Neural cell (in vitro differentiated cells): ENCODE results near the gene FAM168A. TPM values are rescaled to one million over a fixed set of nuclear protein-coding genes. Genes with fewer than 3 reads are reported as not detected.

Experiments used
- H2AFZ ChIP-seq: fragments of 200-600, 300-800 bp; sonication (generic), shearing (Covaris generic); 2 replicates; pipeline ENCODE4 v1.6.0; 2014; ENCODE audit warnings: low read depth, mild to moderate bottlenecking, antibody characterized with exemption, low read length, moderate library complexity
- H3F3A ChIP-seq: fragments of 200-600 bp; shearing (Covaris generic); 2 replicates; pipeline ENCODE4 v1.6.1; 2016; ENCODE audit warnings: mild to moderate bottlenecking, moderate library complexity, mixed read lengths, antibody characterized with exemption, low read length; ENCODE audit not compliant: insufficient read depth, poor library complexity, severe bottlenecking
- H3K27ac ChIP-seq: fragments of 200-600, 300-800 bp; sonication (generic), shearing (Covaris generic); 2 replicates; pipeline ENCODE4 v1.5.1; 2014; ENCODE audit warnings: mild to moderate bottlenecking, low read length, moderate library complexity
- H3K27me3 ChIP-seq: fragments of 300-800, 200-600 bp; sonication (generic), shearing (Covaris generic); 2 replicates; pipeline ENCODE4 v1.6.0; 2014; ENCODE audit warnings: mild to moderate bottlenecking, low read depth, low read length, moderate library complexity; ENCODE audit not compliant: insufficient read depth
- H3K36me3 ChIP-seq: fragments of 300-800, 200-600 bp; sonication (generic), shearing (Covaris generic); 2 replicates; pipeline ENCODE4 v1.5.1; 2014; ENCODE audit warnings: mild to moderate bottlenecking, antibody characterized with exemption, low read length, moderate library complexity; ENCODE audit not compliant: insufficient read depth
- H3K4me2 ChIP-seq: fragments of 300-800, 200-600 bp; sonication (generic), shearing (Covaris generic); 2 replicates; pipeline ENCODE4 v1.6.0; 2014; ENCODE audit warnings: mild to moderate bottlenecking, low read length
- H3K4me3 ChIP-seq: fragments of 300-800, 200-600 bp; sonication (generic), shearing (Covaris generic); 2 replicates; pipeline ENCODE4 v1.5.1; 2014; ENCODE audit warnings: mild to moderate bottlenecking, low read length, moderate library complexity
- H3K79me2 ChIP-seq: fragments of 200-600 bp; shearing (Covaris generic); replicated peaks from 2 replicates; pipeline ENCODE4 v1.6.0; 2014; ENCODE audit warnings: mild to moderate bottlenecking, low read length, moderate library complexity; ENCODE audit not compliant: insufficient read depth
- H3K9ac ChIP-seq: fragments of 300-800, 200-600 bp; sonication (generic), shearing (Covaris generic); 2 replicates; pipeline ENCODE4 v1.6.1; 2016; ENCODE audit warnings: mild to moderate bottlenecking, low read length, mixed read lengths
- H3K9me2 ChIP-seq: fragments of 200-600 bp; shearing (Covaris generic); 2 replicates; pipeline ENCODE4 v1.6.1; 2016; ENCODE audit warnings: mild to moderate bottlenecking, low read length, mixed read lengths; ENCODE audit not compliant: insufficient read depth
- H3K9me3 ChIP-seq: fragments of 200-600, 300-800 bp; sonication (generic), shearing (Covaris generic); 2 replicates; pipeline ENCODE4 v1.6.1; 2016; ENCODE audit warnings: mild to moderate bottlenecking, mixed run types, low read length, moderate library complexity, mixed read lengths
- H4K20me1 ChIP-seq: fragments of 200-600 bp; shearing (Covaris generic); 2 replicates; pipeline ENCODE4 v1.6.1; 2016; ENCODE audit warnings: mild to moderate bottlenecking, mixed run types; ENCODE audit not compliant: insufficient read depth
- EP300 ChIP-seq: fragments of 450-650 bp; conservative IDR thresholded peaks from 2 replicates; pipeline ENCODE4 v1.6.1; 2014; ENCODE audit warnings: antibody characterized with exemption, mild to moderate bottlenecking, moderate library complexity; ENCODE audit not compliant: poor library complexity, severe bottlenecking
- EZH2 ChIP-seq: fragments of 200-600, 300-800 bp; shearing (Covaris generic), sonication (generic); IDR thresholded peaks from 2 replicates; pipeline ENCODE4 v1.6.1; 2014; ENCODE audit warnings: antibody characterized with exemption, low read length, borderline replicate concordance, mild to moderate bottlenecking; ENCODE audit not compliant: insufficient read depth, poor library complexity, severe bottlenecking
- MXI1 ChIP-seq: fragments of 450-650 bp; conservative IDR thresholded peaks from 2 replicates; pipeline ENCODE4 v1.6.1; 2014; ENCODE audit warnings: antibody characterized with exemption, mild to moderate bottlenecking; ENCODE audit not compliant: poor library complexity, severe bottlenecking
- POLR2AphosphoS5 ChIP-seq: IDR thresholded peaks from 2 replicates; pipeline ENCODE4 v1.6.1; 2012
- RAD21 ChIP-seq: fragments of 450-650 bp; conservative IDR thresholded peaks from 2 replicates; pipeline ENCODE4 v1.6.1; 2014; ENCODE audit warnings: antibody characterized with exemption, mild to moderate bottlenecking, moderate library complexity
- SMC3 ChIP-seq: fragments of 450-650 bp; conservative IDR thresholded peaks from 2 replicates; pipeline ENCODE4 v1.6.1; 2014; ENCODE audit warnings: antibody characterized with exemption, mild to moderate bottlenecking, moderate library complexity; ENCODE audit not compliant: poor library complexity
- TAF1 ChIP-seq: IDR thresholded peaks from 2 replicates; pipeline ENCODE4 v1.6.1; 2012; ENCODE audit warnings: low read depth
- polyA plus RNA-seq: library from polyadenylated mRNA; depleted of rRNA; stranded (reverse); fragments of >200 nt; gene quantifications from 2 replicates; pipeline ENCODE4 v1.2.3, GENCODE V29; 2014
- TF ChIP-seq, protein P1 (sequence below): IDR thresholded peaks from 2 replicates; pipeline ENCODE4 v1.6.1; 2012; ENCODE audit warnings: borderline replicate concordance
- TF ChIP-seq, protein P2 (sequence below): fragments of 450-650 bp; IDR thresholded peaks from 2 replicates; pipeline ENCODE4 v1.5.1; 2014; ENCODE audit warnings: antibody characterized with exemption, mild to moderate bottlenecking, moderate library complexity; ENCODE audit not compliant: poor library complexity, severe bottlenecking

Gene FAM168A
- polyA plus RNA-seq, 1 donor from 2014 or later: 67.3 TPM

DNA sequence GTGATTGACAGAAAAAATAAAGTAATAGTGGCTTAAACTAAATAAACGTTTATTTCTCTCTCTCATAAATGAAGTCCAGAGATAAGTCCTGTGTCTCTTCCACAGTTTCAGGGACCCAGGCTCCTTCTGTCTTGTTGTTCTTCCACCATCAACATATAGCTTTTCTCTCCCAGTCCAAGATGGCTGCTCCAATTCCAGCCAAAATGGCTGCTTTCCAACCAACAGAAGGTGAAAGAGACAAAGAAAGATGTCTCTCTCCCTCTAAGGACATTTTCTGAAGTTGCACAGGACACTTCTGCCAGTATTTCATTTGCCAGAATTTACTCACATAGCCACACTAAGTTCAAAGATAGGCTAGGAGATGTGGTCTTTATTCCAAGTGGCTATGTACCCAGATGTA is 39.1 kb upstream of the FAM168A start:
- H3K4me3 ChIP-seq: no peak overlapping the region
- H3F3A ChIP-seq: no peaks in the 10 kb centered on the region
- no peaks in the 10 kb centered on the region for H3K27me3 ChIP-seq
- no peaks in the 10 kb centered on the region for H3K9me3 ChIP-seq
- H3K9me2 ChIP-seq: no peaks in the 10 kb centered on the region
- H3K36me3 ChIP-seq: no peaks in the 10 kb centered on the region
- no peaks in the 10 kb centered on the region for H3K79me2 ChIP-seq
- TF ChIP-seq MXI1 (no peak), TAF1 (no peak), EZH2 (no peak), RAD21 (no peak), POLR2AphosphoS5 (no peak), SMC3 (no peak), EP300 (no peak)
- TF ChIP-seq, protein P1, sequence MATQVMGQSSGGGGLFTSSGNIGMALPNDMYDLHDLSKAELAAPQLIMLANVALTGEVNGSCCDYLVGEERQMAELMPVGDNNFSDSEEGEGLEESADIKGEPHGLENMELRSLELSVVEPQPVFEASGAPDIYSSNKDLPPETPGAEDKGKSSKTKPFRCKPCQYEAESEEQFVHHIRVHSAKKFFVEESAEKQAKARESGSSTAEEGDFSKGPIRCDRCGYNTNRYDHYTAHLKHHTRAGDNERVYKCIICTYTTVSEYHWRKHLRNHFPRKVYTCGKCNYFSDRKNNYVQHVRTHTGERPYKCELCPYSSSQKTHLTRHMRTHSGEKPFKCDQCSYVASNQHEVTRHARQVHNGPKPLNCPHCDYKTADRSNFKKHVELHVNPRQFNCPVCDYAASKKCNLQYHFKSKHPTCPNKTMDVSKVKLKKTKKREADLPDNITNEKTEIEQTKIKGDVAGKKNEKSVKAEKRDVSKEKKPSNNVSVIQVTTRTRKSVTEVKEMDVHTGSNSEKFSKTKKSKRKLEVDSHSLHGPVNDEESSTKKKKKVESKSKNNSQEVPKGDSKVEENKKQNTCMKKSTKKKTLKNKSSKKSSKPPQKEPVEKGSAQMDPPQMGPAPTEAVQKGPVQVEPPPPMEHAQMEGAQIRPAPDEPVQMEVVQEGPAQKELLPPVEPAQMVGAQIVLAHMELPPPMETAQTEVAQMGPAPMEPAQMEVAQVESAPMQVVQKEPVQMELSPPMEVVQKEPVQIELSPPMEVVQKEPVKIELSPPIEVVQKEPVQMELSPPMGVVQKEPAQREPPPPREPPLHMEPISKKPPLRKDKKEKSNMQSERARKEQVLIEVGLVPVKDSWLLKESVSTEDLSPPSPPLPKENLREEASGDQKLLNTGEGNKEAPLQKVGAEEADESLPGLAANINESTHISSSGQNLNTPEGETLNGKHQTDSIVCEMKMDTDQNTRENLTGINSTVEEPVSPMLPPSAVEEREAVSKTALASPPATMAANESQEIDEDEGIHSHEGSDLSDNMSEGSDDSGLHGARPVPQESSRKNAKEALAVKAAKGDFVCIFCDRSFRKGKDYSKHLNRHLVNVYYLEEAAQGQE: no peak
- TF ChIP-seq, protein P2, sequence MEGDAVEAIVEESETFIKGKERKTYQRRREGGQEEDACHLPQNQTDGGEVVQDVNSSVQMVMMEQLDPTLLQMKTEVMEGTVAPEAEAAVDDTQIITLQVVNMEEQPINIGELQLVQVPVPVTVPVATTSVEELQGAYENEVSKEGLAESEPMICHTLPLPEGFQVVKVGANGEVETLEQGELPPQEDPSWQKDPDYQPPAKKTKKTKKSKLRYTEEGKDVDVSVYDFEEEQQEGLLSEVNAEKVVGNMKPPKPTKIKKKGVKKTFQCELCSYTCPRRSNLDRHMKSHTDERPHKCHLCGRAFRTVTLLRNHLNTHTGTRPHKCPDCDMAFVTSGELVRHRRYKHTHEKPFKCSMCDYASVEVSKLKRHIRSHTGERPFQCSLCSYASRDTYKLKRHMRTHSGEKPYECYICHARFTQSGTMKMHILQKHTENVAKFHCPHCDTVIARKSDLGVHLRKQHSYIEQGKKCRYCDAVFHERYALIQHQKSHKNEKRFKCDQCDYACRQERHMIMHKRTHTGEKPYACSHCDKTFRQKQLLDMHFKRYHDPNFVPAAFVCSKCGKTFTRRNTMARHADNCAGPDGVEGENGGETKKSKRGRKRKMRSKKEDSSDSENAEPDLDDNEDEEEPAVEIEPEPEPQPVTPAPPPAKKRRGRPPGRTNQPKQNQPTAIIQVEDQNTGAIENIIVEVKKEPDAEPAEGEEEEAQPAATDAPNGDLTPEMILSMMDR: no peak
- H3K9ac ChIP-seq: no peak overlapping the region
- no peak overlapping the region for H3K4me2 ChIP-seq
- no peak overlapping the region for H2AFZ ChIP-seq
- H3K27ac ChIP-seq: no peak overlapping the region
- H4K20me1 ChIP-seq: no peaks in the 10 kb centered on the region

DNA sequence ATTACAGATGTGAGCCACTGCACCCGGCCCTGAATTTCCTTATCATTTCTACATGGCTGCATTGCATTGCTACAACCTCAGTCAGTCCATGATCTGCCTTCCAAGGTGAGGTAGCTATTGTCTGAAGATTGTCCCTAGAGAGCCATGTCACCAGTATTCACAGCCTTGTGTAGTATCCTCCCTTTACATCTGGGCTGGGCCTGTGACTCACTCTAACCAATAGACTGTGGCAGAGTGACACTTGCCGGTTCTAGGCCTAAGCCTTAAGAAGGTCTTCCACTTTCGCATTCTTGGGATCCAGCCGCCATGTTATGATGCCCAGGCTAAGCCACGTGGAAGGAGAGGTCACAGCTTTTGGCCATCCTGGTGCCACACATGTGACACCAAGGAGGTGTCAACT is 38.3 kb upstream of the FAM168A start:
- Histone ChIP-seq H3K36me3 (no peaks in the 10 kb centered on the region), H4K20me1 (no peaks in the 10 kb centered on the region), H3K79me2 (no peaks in the 10 kb centered on the region), H3K4me2 (no peak overlapping the region), H3F3A (no peaks in the 10 kb centered on the region), H3K9me2 (no peaks in the 10 kb centered on the region), H3K27me3 (no peaks in the 10 kb centered on the region), H3K9me3 (no peaks in the 10 kb centered on the region), H2AFZ (no peak overlapping the region), H3K9ac (no peak overlapping the region), H3K4me3 (no peak overlapping the region), H3K27ac (no peak overlapping the region)
- TF ChIP-seq MXI1 (no peak), SMC3 (no peak), RAD21 (no peak), EZH2 (no peak)
- TF ChIP-seq, protein P1: no peak
